Measurements from ENCODE around the gene MKI67. TPM values are rescaled to one million over a fixed set of nuclear protein-coding genes. Genes with fewer than 3 reads are reported as not detected.

Gene MKI67
- total and polyA plus RNA-seq, 10 of the 15 experiments (the other 5 are each of a cell fraction or from before 2014, with no cell fraction given) = 22.3 to 183 (median 82.9) TPM

- in situ Hi-C loops (cut with MboI) = no loop called here
- ChIA-PET SMC1A (ENCODE audit: uncharacterized antibody, unreplicated experiment) (interaction anchor here (0.6 to 1.5 kb wide), 5 partner anchors 15 to 97 kb away, joined by 3 to 5 read pairs (median 3); no protein-coding TSS in a partner anchor), CTCF (interaction anchor here (0.7 to 1.5 kb wide), 4 partner anchors 8 to 104 kb away, joined by 3 to 4 read pairs (median 4); no protein-coding TSS in a partner anchor), RAD21 (ENCODE audit: unreplicated experiment) (interaction anchor here (0.9 to 1.7 kb wide), 4 partner anchors 18 to 66 kb away, joined by 3 to 6 read pairs (median 3); partner anchors contain the start of gene MKI67), POLR2A (interaction anchor here (1.0 to 1.1 kb wide), 2 partner anchors 8 to 20 kb away, joined by 3 read pairs; no protein-coding TSS in a partner anchor)
- Histone ChIP-seq H3K79me2 (ENCODE audit: control insufficient read depth, insufficient read depth, low read length) (no peaks in the 10 kb centered on the region), H3K4me2 (ENCODE audit: control insufficient read depth, insufficient read depth) (no peak overlapping the region), H3K4me3 (no peak overlapping the region), H3K36me3 (ENCODE audit: control insufficient read depth in 2 of 2, insufficient read depth in 2 of 2, low read length in 1 of 2) (no peaks in the 10 kb centered on the region), H3K4me1 (ENCODE audit: control insufficient read depth, insufficient read depth, low read length) (peaks cover 8% of the 10 kb centered on the region), H3K9ac (ENCODE audit: control insufficient read depth, insufficient read depth, low read length) (no peak overlapping the region), H3K27ac (ENCODE audit: control insufficient read depth, insufficient read depth) (no peak overlapping the region), H2AFZ (ENCODE audit: control insufficient read depth, low read depth, low read length) (no peak overlapping the region), H4K20me1 (ENCODE audit: control insufficient read depth, insufficient read depth) (no peaks in the 10 kb centered on the region), H3K27me3 (replicated peaks in 1 of 2; ENCODE audit: control insufficient read depth in 2 of 2, insufficient read depth in 2 of 2, low read length in 1 of 2) (no peaks in the 10 kb centered on the region), H3K9me3 (replicated peaks; ENCODE audit: control insufficient read depth, insufficient read depth, low read length) (no peaks in the 10 kb centered on the region; the same call in 2 of the 3 replicates)
- TF ChIP-seq ATF7 (IDR thresholded peaks at IDR 0.05; ENCODE audit: low read depth) (no peak), SIX5 (IDR thresholded peaks at IDR 0.05; ENCODE audit: low read depth, low read length, severe bottlenecking) (no peak), E2F4 (IDR thresholded peaks at IDR 0.05; ENCODE audit: low read depth, low read length) (no peak), TARDBP (IDR thresholded peaks at IDR 0.05; ENCODE audit: borderline replicate concordance) (no peak), HDAC2 (IDR thresholded peaks at IDR 0.05) (no peak), POLR2A (IDR thresholded peaks at IDR 0.05; ENCODE audit: low read depth, low read length) (no peak), ELK1 (IDR thresholded peaks at IDR 0.05; ENCODE audit: low read depth, low read length) (no peak), YBX1 (IDR thresholded peaks at IDR 0.05) (no peak), NFYA (IDR thresholded peaks at IDR 0.05; ENCODE audit: borderline replicate concordance, low read depth, low read length) (no peak), BCLAF1 (IDR thresholded peaks at IDR 0.05) (no peak), CBX5 (IDR thresholded peaks at IDR 0.05; ENCODE audit: low read depth) (no peak), BCL11A (IDR thresholded peaks at IDR 0.05; ENCODE audit: low read depth, low read length) (no peak), USF2 (IDR thresholded peaks at IDR 0.05; ENCODE audit: borderline replicate concordance, low read depth, low read length) (no peak), CEBPB (IDR thresholded peaks at IDR 0.05; ENCODE audit: borderline replicate concordance in 1 of 2, low read depth in 2 of 2, low read length in 2 of 2) (no peak), MTA2 (IDR thresholded peaks at IDR 0.05; ENCODE audit: low read depth) (no peak), MEF2A (IDR thresholded peaks at IDR 0.05; ENCODE audit: insufficient read depth, low read depth, low read length) (no peak), SMARCA5 (IDR thresholded peaks at IDR 0.05) (no peak)
- intact Hi-C loops (cut with micrococcal nuclease; ENCODE audit: unreplicated experiment) = no loop called here
- no peak for DNase-seq (ENCODE audit: low read depth, low spot score)
- no peak for ATAC-seq
- BruUV-seq (replicated peaks) = no TSS peak
- FAIRE-seq = no peak
- WGBS (ENCODE audit: insufficient coverage, insufficient replicate concordance, low lambda C conversion rate, missing lambda C conversion rate) = 0% methylated on average over 1 of the region's 1 CpG
Measured at GRCh38 chr10:128144547-128144946, 18.3 kb upstream of the MKI67 start.
